Thyroid gland (tissue), 4 donors: ENCODE measurements around the gene CDKN2B. TPM values are rescaled to one million over a fixed set of nuclear protein-coding genes. Genes with fewer than 3 reads are reported as not detected.

Experiments
- DNase-seq, 2 donors: peaks; one replicate each; pipeline ENCODE4 v3.0.0-alpha.2; 2019
- H3K27ac ChIP-seq, 3 donors: fragments of 200-600 bp; sonication (generic); 1 replicate in 2 of 3; 2 replicates in 1 of 3; pipeline ENCODE4 v1.5.1; 2016 to 2019; ENCODE audit warnings: mild to moderate bottlenecking in 1 of 3, moderate library complexity in 1 of 3
- H3K27me3 ChIP-seq: fragments of 200-600 bp; sonication (generic); one replicate; pipeline ENCODE4 v1.5.1; 2019
- H3K36me3 ChIP-seq, 2 donors: fragments of 200-600 bp; sonication (generic); one replicate each; pipeline ENCODE4 v1.5.1; 2016 to 2019
- H3K4me1 ChIP-seq, 2 donors: fragments of 200-600 bp; sonication (generic); one replicate each; pipeline ENCODE4 v1.5.1; 2017 to 2019
- H3K4me3 ChIP-seq, 3 donors: fragments of 200-600 bp; sonication (generic); replicated peaks in 1 of 3; 1 replicate in 2 of 3; 2 replicates in 1 of 3; pipeline ENCODE4 v1.5.1; 2016; ENCODE audit warnings: mild to moderate bottlenecking in 1 of 3
- H3K9me3 ChIP-seq: fragments of 200-600 bp; sonication (generic); one replicate; pipeline ENCODE4 v1.5.1; 2017
- POLR2A ChIP-seq, 2 donors: fragments of 450-650 bp; IDR thresholded peaks; one replicate each; pipeline ENCODE4 v1.6.1; 2017; ENCODE audit warnings: antibody characterized with exemption in 2 of 2, mild to moderate bottlenecking in 2 of 2, moderate library complexity in 1 of 2
- WGBS, 2 donors: methylation state at CpG; one replicate each; pipeline ENCODE4 v1.1.5; 2017; 5-methylcytosine and 5-hydroxymethylcytosine counted together
- intact Hi-C: fragments of 100-400 bp; cut with DNase I; formaldehyde crosslinking; loops from one replicate; pipeline ENCODE4 v1.15.1; 2023
- total RNA-seq, 4 donors: library from RNA; depleted of rRNA; stranded (reverse); fragments of >200 nt; gene quantifications; one replicate each; pipeline ENCODE4 v1.2.3, GENCODE V29; 2016
- TF ChIP-seq, protein P1 (sequence below), 6 experiments: fragments of 200-600 bp in 3 of 6; fragments of 450-650 bp in 3 of 6; sonication (generic) in 3 of 6; IDR thresholded peaks; one replicate each; pipeline ENCODE4 v1.5.1; 2016 to 2019; ENCODE audit warnings: antibody characterized with exemption in 6 of 6, mild to moderate bottlenecking in 2 of 6, inconsistent platforms in 1 of 6, moderate library complexity in 1 of 6

CDKN2B gene
- total RNA-seq, 4 donors from 2014 or later = 0.44 to 2.0 (median 1.2) TPM

DNA sequence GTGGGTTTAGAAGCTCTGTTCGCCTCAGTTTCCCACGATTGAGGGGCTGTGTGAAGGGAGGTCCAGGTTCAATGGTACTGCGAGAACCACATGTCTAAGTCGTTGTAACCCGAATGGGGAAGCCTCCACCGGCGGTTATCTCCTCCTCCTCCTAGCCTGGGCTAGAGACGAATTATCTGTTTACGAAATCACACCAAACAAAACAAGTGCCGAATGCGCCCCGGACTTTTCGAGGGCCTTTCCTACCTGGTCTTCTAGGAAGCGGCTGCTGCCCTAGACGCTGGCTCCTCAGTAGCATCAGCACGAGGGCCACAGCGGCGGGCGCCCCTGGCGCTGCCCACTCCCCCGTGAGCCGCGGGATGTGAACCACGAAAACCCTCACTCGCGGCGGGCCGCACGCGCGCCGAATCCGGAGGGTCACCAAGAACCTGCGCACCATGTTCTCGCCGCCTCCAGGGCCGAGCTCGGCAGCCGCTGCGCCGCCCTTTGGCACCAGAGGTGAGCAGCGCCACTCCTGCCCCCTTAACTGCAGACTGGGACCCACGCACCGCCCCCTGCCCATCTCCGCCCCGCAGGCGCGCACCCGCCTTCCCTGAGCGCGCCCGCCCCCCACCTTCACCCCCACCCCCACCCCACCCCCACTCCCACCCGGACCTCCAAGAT lies 15.1 kb downstream of the CDKN2B start, which contains the start of gene CDKN2A:
Gene CDKN2A, minus strand, starts transcription at position 500 of the 663 bp plus-strand sequence.
- Histone ChIP-seq H3K36me3 (no peaks in the 10 kb centered on the region), H3K4me3 (peak within 1 kb of the TSS; percentile 7 to 81 (median 58)), H3K4me1 (peaks cover 8 to 12% of the 10 kb centered on the region in 2 donors), H3K27ac (peak within 1 kb of the TSS; percentile 42 to 62 (median 46)), H3K27me3 (peaks cover 11% of the 10 kb centered on the region), H3K9me3 (no peaks in the 10 kb centered on the region)
- TF ChIP-seq, protein P1, sequence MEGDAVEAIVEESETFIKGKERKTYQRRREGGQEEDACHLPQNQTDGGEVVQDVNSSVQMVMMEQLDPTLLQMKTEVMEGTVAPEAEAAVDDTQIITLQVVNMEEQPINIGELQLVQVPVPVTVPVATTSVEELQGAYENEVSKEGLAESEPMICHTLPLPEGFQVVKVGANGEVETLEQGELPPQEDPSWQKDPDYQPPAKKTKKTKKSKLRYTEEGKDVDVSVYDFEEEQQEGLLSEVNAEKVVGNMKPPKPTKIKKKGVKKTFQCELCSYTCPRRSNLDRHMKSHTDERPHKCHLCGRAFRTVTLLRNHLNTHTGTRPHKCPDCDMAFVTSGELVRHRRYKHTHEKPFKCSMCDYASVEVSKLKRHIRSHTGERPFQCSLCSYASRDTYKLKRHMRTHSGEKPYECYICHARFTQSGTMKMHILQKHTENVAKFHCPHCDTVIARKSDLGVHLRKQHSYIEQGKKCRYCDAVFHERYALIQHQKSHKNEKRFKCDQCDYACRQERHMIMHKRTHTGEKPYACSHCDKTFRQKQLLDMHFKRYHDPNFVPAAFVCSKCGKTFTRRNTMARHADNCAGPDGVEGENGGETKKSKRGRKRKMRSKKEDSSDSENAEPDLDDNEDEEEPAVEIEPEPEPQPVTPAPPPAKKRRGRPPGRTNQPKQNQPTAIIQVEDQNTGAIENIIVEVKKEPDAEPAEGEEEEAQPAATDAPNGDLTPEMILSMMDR (IDR thresholded peaks at IDR 0.05) = no peak
- TF ChIP-seq POLR2A (IDR thresholded peaks at IDR 0.05) = no peak
- no peak for DNase-seq
- intact Hi-C loops = no loop called here
- 14 to 19% methylated on average over 14 to 21 of the region's 53 CpGs for WGBS, 2 donors

DNA sequence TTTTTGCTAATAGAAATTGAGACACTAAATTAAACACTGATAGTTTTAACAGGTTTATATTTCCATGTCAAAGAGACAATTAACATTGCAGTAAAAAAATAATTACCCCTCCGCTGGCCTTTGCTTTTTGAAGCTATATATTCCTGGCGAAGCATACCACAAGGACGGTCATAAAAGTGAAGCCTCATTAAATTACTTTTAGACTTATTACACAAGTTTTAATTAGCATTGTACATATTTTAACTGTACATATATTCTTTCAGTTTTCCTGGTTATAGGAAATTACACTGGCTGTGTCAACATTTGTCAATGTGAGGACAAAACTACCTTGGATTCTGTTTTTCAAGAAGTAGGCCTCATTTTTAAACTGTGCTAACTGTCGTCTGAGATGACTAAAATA lies 16.1 kb downstream of the CDKN2B start:
- TF ChIP-seq POLR2A (IDR thresholded peaks at IDR 0.05) = no peak
- TF ChIP-seq, protein P1 (IDR thresholded peaks at IDR 0.05) = no peak
- Histone ChIP-seq H3K27ac (no peak overlapping the region), H3K4me3 (no peak overlapping the region), H3K4me1 (peaks cover 8 to 12% of the 10 kb centered on the region in 2 donors), H3K9me3 (no peaks in the 10 kb centered on the region), H3K36me3 (no peaks in the 10 kb centered on the region), H3K27me3 (peaks cover 17% of the 10 kb centered on the region)
- no peak for DNase-seq
- 95 to 97% methylated on average over 4 of the region's 4 CpGs for WGBS, 2 donors
- intact Hi-C loops = no loop called here

DNA sequence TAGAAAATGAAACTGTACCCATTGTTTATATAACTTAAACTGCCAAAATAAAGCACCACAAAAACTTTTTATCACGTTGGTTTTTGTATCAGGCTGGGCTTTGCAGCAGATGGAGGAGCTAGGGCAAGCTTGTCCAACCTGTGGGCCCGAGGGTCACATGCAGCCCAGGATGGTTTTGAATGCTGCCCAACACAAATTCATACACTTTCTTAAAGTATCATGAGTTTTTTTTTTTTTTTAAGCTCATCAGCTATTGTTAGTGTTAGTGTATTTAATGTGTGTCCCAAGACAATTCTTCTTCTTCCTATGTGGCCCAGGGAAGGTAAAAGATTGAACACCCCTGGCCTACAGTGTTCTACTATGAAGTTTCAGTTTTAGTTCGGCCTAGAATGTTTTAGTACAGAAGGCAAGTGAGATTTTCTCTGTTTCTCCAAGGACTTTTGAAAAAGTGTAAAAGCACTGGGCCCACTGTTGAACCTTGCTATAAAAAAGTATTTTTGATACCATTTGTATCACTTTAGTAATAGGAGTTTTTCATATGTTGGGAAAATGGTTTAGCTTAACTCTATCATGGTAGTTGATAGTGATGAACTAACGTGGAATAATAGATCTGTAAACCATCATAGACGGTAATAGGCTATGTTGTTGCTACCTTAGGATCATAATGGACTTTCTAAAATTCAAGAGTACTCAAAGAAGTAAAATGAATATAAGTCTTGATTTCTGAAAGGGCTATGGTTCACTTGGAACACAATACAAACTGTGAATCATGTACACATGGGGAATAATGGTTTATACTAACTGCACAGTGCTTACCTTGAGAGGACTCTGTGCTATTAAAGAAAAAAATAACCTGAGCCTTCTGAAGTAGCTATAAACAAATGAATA lies 17.8 kb downstream of the CDKN2B start:
- peaks cover 17% of the 10 kb centered on the region for H3K27me3 ChIP-seq
- 86 to 90% methylated on average over 5 of the region's 5 CpGs for WGBS, 2 donors
- TF ChIP-seq, protein P1 (IDR thresholded peaks at IDR 0.05) = no peak
- TF ChIP-seq POLR2A (IDR thresholded peaks at IDR 0.05) = no peak
- H3K36me3 ChIP-seq = no peaks in the 10 kb centered on the region
- H3K9me3 ChIP-seq = no peaks in the 10 kb centered on the region
- intact Hi-C loops = no loop called here
- H3K4me3 ChIP-seq = no peak overlapping the region
- no peak for DNase-seq
- H3K27ac ChIP-seq = no peak overlapping the region
- peaks cover 8 to 12% of the 10 kb centered on the region in 2 donors for H3K4me1 ChIP-seq

DNA sequence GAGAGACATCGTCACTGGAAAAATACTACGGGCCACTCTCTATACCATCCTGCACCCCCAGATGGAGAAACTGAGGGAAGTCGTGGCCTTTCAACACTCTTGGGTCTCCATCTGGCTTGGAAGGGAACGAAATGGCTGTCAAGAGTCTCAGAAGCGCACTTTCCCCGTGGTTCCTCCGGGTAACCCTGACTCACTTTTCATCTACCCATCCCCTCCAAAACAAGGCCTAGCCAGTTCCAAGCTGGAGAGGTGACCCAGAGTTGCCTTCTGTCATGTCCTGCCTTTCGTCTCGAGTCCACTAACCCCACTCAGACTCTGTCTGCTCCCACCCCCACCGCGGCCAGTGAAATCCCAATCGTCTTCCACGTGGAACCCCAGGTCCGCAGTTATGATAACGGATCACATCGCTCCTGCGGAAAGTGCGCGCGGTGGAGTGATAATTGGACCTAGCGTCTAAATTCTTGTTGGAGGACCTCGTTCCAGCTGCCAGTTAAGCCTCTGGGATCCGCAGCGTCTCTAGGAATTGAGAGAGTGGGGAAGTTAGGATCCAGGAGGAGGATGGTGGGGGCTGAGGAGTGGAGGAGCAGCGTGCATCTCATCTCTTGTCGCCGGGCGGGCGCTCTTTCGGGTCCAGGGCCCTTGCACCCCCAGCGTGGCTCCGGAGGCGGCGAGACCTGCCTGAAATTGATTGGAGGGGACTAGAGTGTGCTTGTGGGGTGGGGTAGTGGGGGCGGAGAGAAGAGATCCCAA lies 19.5 kb downstream of the CDKN2B start:
- intact Hi-C loops = no loop called here
- Histone ChIP-seq H3K4me1 (peaks cover 6 to 8% of the 10 kb centered on the region in 2 donors), H3K27ac (no peak overlapping the region), H3K36me3 (no peaks in the 10 kb centered on the region), H3K4me3 (no peak overlapping the region), H3K9me3 (no peaks in the 10 kb centered on the region), H3K27me3 (peaks cover 22% of the 10 kb centered on the region)
- 24% methylated on average over 35 of the region's 35 CpGs for WGBS, 2 donors
- DNase-seq = no peak
- TF ChIP-seq, protein P1 (IDR thresholded peaks at IDR 0.05) = no peak
- no peak for TF ChIP-seq POLR2A (IDR thresholded peaks at IDR 0.05)
